ENCODE results near the gene RXRA. TPM values are rescaled to one million over a fixed set of nuclear protein-coding genes. Genes with fewer than 3 reads are reported as not detected.

RXRA gene
- total RNA-seq, 1 donor: 11.2 TPM

Other genes with a start within 250 kb of the RXRA start
- gene WDR5, start 190.4 kb upstream of the RXRA start, total RNA-seq: 9.7 TPM
- not detected for gene RNU6ATAC, start 161.9 kb upstream of the RXRA start, total RNA-seq

Measured in mononuclear cell (primary cell).